ENCODE data around the gene RPS16. TPM values are rescaled to one million over a fixed set of nuclear protein-coding genes. Genes with fewer than 3 reads are reported as not detected.
A peak's percentile ranks its signal among the peaks of the same experiment; 100 is the strongest.

RPS16 gene
- total and polyA plus RNA-seq, 7 donors, result 1,186 to 3,255 (median 1,958) TPM

DNA sequence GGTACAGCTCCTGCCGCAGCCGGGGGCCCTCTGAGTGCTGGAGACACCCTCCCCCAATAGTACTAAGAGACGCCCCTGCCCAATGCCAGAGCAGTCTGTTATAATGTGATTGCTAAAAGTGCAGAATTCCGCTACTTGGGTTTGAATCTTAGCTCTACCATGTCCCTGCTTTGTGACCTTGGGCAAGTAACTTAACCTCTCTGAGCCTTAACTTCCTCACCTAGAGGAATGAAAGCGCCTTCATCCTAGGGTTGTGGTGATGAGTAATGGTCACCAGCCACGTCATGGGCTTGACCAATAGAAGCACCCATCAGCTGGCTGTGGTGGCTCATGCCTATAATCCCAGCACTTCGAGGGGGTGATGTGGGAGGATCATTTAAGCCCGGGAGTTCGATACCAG lies 16.7 kb downstream of the RPS16 start:
- Histone ChIP-seq H3K4me3 (no peak overlapping the region), H3K36me3 (ENCODE audit: insufficient read depth in 1 of 2, low read depth in 1 of 2) (peaks cover 0 to 20% of the 10 kb centered on the region in 2 donors), H3K27ac (no peak overlapping the region), H3K27me3 (ENCODE audit: insufficient read depth in 3 of 3, low read length in 2 of 3) (no peaks in the 10 kb centered on the region), H3K4me1 (no peaks in the 10 kb centered on the region), H3K9me3 (no peaks in the 10 kb centered on the region)
- ATAC-seq (no peak), DNase-seq (no peak)
- TF ChIP-seq, protein P1, sequence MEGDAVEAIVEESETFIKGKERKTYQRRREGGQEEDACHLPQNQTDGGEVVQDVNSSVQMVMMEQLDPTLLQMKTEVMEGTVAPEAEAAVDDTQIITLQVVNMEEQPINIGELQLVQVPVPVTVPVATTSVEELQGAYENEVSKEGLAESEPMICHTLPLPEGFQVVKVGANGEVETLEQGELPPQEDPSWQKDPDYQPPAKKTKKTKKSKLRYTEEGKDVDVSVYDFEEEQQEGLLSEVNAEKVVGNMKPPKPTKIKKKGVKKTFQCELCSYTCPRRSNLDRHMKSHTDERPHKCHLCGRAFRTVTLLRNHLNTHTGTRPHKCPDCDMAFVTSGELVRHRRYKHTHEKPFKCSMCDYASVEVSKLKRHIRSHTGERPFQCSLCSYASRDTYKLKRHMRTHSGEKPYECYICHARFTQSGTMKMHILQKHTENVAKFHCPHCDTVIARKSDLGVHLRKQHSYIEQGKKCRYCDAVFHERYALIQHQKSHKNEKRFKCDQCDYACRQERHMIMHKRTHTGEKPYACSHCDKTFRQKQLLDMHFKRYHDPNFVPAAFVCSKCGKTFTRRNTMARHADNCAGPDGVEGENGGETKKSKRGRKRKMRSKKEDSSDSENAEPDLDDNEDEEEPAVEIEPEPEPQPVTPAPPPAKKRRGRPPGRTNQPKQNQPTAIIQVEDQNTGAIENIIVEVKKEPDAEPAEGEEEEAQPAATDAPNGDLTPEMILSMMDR (IDR thresholded peaks at IDR 0.05), result no peak
- WGBS, 3 donors, result 76 to 90% (median 90%) methylated on average over 9 of the region's 9 CpGs
- intact Hi-C loops (cut with DNase I), result loop anchor here (5.0 to 10.0 kb wide), 2 partner anchors 37 to 294 kb away; partner anchors contain the start of gene PAK4 (in 1 of the 2)

DNA sequence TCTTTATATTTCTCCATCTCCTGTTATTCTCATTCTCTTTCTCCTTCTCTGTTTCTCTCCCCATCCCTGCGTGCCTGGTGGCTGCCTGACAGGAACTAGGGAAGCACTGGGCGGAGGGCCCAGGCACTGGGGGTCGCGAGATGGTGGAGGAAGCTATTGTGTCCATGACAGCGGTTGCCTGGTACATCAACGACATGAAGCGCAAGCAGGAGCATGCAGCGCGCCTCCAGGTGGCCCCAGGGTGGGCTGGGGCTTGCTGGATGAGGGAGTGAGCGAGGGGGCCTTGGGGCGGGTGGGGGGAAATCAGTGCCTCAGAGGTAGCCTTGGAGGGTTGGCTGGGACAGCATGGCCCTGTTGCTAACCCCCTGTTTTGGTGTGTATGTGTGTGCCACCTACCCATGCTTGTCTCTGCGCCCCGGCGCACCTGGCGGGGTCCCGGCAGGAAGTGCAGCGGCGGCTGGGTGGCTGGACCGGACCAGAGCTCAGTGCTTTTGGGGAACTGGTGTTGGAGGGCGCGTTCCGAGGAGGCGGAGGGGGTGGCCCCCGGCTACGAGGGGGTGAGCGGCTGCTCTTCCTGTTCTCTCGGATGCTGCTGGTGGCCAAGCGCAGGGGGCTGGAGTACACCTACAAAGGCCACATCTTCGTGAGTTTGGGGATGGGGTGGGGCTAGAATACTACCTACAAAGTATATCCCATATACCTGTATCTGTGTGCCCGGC lies 18.1 kb downstream of the RPS16 start:
- TF ChIP-seq, protein P1 (IDR thresholded peaks at IDR 0.05), result no peak
- intact Hi-C loops (cut with DNase I), result loop anchor here (5.0 to 10.0 kb wide), 2 partner anchors 35 to 293 kb away; partner anchors contain the start of gene PAK4 (in 1 of the 2)
- WGBS, 3 donors, result 90 to 94% (median 91%) methylated on average over 30 of the region's 30 CpGs

DNA sequence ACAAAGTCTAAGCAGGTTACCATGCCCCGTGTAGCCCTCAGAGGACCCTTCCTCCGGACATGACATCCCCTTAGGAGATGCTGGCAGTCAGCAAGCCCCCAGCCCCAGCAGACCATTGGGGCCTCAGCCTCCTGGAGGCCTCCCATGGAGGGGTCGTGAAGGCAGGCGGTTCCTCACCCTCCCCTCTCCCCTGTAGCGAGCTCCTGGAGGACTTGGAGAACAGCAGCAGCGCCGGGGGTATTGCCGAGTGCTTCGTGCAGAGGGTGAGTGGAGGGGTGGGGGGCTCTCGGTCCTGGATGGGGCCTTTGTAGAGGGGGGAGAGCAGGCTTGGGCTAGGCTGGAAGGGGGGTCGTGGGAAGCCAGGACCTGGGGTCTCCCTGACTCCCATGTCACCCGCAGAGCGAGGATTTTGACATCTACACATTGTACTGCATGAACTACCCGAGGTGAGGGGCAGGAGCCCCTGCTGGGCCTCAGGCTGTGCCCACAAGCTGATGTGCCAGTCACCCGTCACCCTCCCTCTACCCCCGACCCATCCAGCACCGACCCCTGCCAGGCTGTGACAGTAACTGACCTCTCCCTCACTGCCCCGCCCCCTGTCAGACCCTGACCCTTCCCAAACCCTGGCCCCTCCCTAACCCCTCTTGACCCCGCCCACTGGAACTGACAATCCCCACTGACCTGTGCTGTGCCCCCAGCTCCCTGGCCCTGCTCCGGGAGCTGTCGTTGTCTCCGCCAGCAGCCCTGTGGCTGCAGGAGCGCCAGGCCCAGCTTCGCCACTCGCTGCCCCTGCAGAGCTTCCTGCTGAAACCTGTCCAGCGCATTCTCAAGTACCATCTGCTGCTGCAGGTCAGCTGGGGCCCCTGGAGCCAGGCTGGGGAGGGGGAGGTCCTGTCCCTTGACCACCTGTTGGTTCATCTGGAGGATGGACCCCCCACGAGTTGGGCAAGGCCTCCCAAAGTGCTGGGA lies 19.3 kb downstream of the RPS16 start:
- Histone ChIP-seq H3K27ac (no peak overlapping the region), H3K9me3 (no peaks in the 10 kb centered on the region), H3K36me3 (ENCODE audit: insufficient read depth in 1 of 2, low read depth in 1 of 2) (peaks cover 0 to 15% of the 10 kb centered on the region in 2 donors), H3K27me3 (ENCODE audit: insufficient read depth in 3 of 3, low read length in 2 of 3) (no peaks in the 10 kb centered on the region), H3K4me1 (peaks cover 2% of the 10 kb centered on the region), H3K4me3 (no peak overlapping the region)
- intact Hi-C loops (cut with DNase I), result loop anchor here (5.0 to 10.0 kb wide), 2 partner anchors 34 to 292 kb away; partner anchors contain the start of gene PAK4 (in 1 of the 2)
- TF ChIP-seq, protein P1 (IDR thresholded peaks at IDR 0.05), result no peak
- no peak for ATAC-seq
- DNase-seq, result no peak
- 75 to 79% (median 76%) methylated on average over 23 to 27 of the region's 27 CpGs for WGBS, 3 donors

More for the DNA sequence above, 18.1 kb downstream of the RPS16 start:
- no peak overlapping the region for H3K27ac ChIP-seq
- H3K4me3 ChIP-seq, result no peak overlapping the region
- peaks cover 0 to 20% of the 10 kb centered on the region in 2 donors for H3K36me3 ChIP-seq (ENCODE audit: insufficient read depth in 1 of 2, low read depth in 1 of 2)
- DNase-seq (no peak), ATAC-seq (no peak)
- no peaks in the 10 kb centered on the region for H3K27me3 ChIP-seq (ENCODE audit: insufficient read depth in 3 of 3, low read length in 2 of 3)
- no peaks in the 10 kb centered on the region for H3K4me1 ChIP-seq
- H3K9me3 ChIP-seq, result no peaks in the 10 kb centered on the region

DNA sequence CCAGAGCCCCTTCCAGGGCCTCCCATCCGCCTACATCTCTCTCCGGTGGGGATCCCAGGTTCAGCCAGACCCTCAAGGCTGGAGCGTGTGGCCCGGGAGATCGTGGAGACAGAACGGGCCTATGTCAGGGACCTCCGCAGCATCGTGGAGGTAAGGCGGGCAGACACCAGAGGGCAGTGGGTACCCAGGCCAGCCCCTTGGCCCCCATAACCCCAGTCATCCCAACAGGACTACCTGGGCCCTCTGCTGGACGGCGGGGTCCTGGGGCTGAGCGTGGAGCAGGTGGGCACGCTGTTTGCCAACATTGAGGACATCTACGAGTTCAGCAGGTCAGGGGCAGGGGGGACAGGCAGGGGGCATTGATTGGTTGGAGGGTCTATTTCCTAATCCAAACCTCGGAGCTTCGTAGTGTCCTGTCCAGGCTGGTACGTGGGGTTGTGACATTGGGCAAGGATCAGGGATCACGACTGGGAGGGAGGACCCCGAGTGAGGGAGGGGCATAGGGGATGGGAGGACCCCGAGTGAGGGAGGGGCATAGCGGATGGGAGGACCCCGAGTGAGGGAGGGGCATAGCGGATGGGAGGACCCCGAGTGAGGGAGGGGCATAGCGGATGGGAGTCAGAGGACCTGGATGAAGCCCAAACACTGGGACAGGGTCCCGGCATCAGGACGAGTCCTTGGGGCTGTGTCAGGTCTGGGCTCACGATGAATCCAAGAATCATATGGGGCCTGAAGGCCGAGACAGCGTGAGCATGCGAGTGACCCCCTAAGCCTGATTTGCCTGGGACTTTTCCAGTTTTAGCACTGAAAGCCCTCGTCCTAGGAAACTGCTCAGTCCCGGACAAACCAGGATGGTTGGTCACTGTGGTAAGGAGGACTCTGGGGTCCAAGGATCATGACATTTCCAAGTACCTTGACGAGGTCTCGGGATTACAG lies 20.4 kb downstream of the RPS16 start:
- H3K4me3 ChIP-seq, result peak overlapping the region; percentile 97
- intact Hi-C loops (cut with DNase I), result loop anchor here (5.0 to 10.0 kb wide), 2 partner anchors 33 to 291 kb away; partner anchors contain the start of gene PAK4 (in 1 of the 2)
- 66 to 72% (median 67%) methylated on average over 35 of the region's 35 CpGs for WGBS, 3 donors
- H3K36me3 ChIP-seq (ENCODE audit: insufficient read depth in 1 of 2, low read depth in 1 of 2), result peaks cover 0 to 10% of the 10 kb centered on the region in 2 donors
- no peak for ATAC-seq
- no peaks in the 10 kb centered on the region for H3K27me3 ChIP-seq (ENCODE audit: insufficient read depth in 3 of 3, low read length in 2 of 3)
- peaks cover 13% of the 10 kb centered on the region for H3K4me1 ChIP-seq
- no peak for DNase-seq
- TF ChIP-seq, protein P1 (IDR thresholded peaks at IDR 0.05), result no peak
- no peak overlapping the region for H3K27ac ChIP-seq
- no peaks in the 10 kb centered on the region for H3K9me3 ChIP-seq
